GM19351 (cell line): ENCODE data around the gene LRRC55.

Source experiments
- ATAC-seq: cut with Tn5 transposase; IDR thresholded peaks from one replicate; pipeline ENCODE4 v1.9.1; 2021; ENCODE audit warnings: mild to moderate bottlenecking, moderate library complexity; ENCODE audit not compliant: unreplicated experiment

LRRC55 gene

DNA sequence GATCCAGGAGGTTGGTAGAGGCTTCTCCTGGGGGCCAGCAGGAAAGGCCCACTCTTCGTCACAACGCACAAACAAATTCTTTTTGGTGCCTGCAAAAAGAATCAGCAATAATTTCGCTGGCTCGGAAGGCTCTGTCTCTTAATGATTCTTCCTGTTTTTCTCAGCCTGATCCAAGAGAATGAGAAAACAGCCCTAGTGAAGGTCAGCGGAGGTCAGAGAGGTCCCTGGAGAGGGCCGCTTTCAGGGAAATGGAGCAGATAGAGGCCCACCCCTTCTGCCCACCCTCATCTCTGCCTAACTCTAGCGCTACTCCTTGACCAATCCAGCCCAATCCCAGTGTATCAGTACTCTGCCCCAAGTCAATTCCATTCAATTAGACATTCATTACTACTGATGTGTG, 19.2 kb downstream of the LRRC55 start:
- ATAC-seq, result no peak

DNA sequence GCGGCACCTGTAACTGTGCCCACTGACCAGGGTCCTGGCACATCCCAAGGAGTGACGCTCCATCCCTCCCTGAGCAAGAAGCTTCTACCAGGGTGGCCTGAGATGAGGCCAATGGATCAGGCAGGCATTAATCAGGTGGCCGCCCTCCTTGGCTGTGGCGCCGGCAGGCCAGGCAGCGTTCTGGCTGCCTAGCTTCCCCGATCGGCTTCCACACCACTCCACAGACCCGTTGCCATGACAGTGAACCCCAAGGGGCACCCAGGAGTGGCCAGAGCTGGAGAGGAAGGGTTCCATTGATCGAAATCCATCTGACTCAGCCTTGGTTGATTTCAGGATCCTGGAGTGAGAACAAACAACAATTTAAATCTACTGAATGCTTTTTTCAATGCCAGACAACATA, 20.5 kb downstream of the LRRC55 start:
- ATAC-seq, result no peak

DNA sequence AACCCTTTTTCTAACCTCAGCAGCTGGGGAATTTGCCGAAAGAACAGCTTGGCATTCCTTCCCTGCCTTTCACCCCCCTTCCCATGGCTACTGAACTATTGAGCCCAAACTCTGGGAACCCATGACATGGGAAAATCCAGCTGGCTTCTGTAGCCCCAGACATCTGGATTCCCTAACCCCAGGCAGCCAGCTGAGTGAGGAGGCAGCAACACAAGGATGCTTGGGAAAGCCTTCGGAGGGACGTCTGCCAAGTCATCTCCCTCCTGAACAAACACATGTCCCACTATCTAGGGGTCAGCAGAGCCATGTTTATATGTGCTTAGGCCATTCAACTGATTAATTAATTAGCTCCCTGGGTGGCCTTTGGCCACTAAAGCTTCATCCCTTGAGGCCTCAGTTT, 21.6 kb downstream of the LRRC55 start:
- ATAC-seq, result no peak

DNA sequence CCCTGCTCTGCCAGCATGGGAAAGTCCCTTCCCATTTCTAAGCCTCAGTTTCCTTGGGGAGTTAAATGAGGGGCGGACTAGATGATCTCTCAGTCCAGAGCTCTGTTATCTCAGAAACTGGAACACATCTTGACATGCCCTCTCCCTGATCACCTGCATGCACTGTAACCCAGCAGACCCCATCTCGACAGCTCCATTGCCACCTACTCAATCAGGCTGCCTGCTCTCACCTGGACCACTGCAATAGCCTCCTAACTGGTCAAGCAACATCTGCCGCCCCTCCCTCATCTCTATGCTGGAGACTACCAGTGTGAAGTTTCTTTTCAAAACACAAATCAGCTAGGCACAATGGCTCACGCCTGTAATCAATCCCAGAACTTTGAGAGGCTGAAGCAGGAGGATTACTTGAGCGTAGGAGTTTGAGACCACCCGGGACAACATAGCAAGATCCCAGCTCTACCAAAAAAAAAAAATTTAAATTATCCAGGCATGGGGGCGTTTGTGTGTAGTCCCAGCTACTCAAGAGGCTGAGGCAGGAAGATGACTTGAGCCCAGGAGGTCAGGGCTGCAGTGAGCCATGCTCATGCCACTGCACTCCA, 22.2 kb downstream of the LRRC55 start:
- no peak for ATAC-seq

DNA sequence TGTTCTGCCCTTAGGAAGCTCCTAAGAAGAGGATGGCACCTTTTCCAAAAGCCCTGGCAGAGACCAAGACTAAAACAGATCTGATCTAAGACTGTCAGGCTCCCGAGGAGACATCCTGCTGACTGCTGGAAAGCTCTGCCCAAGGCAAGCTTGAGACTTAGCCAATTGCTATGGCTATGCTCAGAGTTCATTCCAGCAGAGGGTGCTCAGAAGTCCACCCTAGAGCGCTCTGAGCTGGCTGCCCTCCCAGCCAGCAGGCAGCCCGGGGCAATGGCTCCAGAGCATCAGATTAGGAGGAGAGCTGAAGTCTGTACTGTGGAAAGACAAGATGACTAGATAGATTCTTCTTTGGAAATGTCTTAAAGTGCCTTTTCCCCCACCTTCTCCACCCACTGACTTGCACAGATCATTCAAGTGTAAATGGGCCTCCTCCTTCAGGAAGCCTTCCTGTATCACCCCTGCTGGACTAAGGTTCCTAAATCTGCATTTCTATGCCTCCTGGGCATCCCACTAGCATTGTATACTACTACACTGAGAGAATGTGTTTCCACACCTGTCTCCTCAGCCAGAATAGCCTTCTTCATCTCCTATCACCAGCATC, 23.4 kb downstream of the LRRC55 start:
- no peak for ATAC-seq

DNA sequence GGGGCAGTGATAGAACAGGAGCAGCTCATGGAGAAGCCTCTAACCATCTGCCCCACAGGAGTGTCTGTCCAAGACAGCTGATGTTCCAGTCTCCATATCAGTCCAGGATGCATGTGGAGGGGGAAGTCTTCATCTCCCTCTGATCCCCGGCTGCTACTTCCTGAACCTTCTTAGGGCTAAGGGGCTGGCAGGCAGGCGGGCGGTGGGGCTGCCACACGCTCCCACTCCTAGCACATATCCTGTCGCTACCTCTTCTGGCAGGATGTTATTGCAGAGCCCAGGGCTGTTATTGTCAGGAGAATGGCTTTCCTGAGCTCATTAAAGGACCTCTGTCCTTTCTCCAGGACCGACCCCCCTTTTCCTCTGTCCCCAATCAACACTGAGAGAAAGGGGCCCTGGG, 25.4 kb downstream of the LRRC55 start:
- no peak for ATAC-seq

DNA sequence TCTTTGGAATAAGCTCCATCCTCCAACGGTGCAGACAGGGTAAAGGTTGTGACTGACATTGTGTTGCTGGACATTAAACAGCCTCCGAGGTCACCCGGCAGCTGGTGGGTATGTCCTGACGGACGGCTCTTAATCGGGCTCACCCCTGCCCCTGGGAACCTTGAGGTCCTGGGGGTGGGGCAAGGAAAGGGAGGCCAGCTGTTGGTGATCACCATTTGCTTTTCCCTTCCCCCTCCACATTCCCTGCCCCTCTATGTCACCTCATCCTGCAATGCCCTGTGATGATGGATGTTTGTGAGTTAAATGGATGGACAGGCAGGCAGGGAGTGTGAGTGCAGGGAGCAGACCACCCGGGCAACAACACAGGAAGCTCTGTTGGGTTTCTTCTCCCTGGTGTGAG, 29.0 kb downstream of the LRRC55 start:
- no peak for ATAC-seq

DNA sequence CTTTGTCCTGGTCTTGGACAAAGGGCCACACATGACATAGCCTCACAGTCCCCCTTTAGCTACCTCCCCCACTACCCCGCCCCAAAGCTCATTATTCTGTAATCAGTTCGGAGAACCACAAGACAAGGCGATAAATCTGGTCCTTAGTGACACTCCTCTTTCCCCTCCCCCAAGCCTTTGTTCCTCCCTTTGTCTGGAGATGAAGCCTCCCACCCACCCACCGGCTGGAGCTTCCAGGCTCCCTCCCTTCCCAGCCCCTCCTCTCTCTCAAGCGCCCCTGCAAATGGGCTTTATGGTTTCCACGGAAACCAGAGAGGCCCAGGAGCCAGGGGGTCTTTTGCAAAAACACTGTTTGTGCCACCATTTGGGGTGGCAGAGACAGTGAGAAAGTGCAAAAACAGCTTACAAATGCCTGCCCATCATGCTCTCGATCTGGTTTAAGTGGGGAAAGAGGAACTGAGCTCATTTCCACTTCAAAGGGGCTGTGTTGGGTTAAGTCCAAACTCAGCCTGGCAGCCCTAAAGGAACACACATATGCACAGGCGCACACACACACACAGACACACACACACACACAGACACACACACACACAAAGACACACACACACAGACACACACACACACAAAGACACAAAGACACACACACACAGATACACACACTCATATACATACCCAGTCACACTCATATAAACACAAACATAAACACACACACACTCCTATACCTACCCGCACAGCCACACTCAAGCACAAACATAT, 31.8 kb downstream of the LRRC55 start:
- peak; percentile 63 for ATAC-seq

DNA sequence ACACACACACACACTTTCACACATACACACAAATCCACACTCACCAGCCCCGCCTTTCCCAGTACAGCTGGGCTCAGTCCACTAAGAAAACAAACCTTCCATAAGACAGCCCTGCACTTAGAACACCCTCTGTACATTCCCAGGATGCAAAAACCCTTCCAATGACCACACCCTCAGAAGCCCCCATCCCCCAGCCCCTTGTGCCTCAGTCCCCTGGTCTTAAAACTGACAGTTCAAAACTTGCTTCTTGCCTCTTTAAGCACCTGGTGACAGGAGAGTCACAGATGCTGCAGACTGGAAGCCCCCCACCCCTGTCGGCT, 32.3 kb downstream of the LRRC55 start:
- no peak for ATAC-seq

DNA sequence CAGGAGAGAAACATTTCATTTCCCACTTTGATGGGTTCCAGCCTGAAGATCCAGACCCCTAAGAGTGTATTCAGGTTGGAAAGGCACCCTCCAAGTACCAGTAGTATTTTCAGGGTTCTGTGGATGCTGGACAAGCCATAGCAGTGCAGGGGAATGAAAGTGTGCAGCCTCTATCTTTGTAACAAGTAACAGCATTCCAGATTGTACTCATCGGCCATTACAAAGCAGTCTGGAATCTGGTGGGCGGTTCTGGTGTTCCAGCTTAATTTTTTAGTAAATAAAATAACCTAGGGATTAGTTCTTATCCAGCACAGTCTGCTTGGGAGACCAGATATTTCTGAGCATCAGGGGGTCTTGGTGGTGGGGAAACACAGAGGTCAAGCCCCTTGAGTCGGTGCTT, 32.7 kb downstream of the LRRC55 start:
- no peak for ATAC-seq

DNA sequence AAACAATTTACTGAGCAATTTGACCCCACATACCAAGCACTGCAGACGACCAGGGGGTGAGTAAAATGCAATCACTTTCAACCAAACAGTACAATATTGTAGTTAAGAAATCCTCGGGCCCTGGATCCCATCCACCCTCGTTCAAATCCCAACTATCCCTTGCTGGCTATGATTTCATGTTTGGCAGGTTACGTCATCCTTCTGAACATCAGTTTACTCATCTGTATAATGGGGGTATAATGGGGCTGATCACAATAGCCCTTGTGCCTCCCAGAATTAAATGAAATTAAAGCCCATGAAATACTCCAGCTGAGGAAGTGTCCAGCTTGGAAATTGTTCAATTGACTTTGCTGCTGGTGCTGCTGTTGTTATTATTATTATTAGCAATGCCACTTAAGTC, 34.7 kb downstream of the LRRC55 start:
- no peak for ATAC-seq

DNA sequence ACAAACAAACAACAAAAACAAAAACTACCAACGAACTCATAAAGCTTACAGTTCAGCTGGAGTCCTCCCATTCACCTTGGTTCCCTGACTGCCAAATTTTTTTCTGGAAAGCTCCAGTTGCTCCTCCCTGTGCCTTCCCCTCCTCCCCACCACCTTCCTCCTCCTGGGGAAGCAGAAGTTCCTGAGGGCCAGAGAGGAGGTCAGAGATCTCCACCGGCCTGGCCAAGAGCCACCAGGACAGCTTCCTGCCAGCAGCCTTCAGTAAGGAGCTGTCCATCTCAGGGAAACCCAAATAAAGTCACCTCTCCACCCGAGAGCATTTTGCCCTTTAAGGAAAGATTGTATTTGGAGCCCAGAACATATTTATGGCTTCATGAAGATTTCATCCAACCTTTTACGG, 35.3 kb downstream of the LRRC55 start:
- ATAC-seq, result no peak

DNA sequence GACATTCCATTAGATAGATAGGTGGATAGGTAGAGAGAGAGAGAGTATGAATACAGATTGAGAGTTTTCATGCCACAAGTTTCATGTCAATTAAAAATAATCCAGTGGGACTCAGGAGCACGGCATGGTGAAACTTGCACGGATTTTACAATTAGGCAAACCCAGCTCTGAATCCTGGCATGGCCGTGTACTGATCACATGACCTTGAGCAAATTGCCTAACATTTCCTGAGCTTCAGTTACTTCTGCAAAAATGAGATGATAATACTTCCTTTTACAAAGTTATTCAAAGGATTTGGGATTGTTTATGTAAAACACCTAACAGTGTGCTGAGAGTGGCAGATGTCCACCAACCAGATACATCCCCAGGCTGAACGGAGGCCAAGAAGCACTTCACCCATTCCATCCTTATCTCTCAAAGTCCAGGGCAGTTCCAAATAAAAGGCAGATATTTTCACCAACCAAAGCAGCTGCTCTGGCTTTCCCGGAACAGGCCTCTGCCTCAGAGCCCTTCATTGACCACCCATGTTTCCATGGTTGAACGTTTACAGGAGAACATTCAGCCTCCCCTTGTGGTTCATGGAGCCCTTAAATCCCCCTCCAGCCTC, 37.4 kb downstream of the LRRC55 start:
- ATAC-seq, result no peak

DNA sequence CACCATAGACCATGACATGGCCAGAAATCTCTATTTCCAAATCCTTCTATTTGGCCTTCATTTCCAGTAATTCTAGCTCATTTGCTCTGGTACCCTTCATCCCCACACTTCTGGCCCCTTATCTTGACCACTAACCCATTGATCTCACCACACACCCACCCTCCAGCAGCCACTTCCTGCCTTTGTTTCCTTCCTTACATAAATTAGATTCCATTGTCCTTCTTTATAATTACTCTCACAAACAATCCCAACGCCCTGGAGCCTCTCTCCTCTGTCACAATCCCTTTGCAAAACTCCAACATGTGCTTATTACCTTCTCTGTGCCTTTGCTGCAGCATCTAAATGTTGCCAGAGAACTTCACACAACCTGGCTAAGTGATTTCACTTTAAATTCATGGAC, 40.5 kb downstream of the LRRC55 start:
- no peak for ATAC-seq

DNA sequence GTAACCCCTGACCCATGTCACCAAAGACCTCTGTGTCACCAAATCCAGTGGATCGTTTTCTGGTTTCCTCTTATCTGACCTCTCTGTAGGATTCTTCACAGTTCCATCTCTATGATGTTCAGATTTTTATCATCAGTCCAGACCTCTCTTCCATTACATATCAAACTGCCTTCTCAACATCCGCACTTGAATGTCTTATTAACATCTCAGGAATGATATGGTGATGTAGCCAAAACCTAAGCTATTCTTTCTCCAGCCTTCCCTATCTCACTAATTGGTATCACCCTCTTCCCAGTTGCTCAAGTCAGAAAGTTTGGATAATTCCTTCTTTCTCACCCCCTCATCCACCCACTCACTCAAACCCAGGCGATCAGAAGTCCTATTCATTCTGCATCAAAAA, 41.8 kb downstream of the LRRC55 start:
- no peak for ATAC-seq

DNA sequence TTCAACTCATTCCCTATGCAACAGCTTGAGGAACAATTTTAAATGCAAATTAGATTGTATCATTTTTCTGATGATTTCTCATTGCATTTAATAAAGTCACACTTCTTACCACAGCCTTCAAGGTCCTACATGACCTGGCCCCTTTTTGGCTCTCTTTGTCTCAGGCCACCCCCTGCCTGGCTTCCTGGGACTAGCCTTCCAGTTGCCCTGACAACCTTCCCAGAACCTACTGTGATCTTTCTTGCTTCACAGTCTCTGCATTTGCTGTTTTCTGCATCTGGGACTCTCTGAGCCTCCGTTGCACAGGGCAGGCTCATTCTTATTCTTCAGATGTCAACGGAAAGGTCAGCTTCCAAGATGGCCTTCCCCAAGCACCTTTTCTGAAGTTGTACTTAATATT, 42.4 kb downstream of the LRRC55 start:
- ATAC-seq, result no peak

DNA sequence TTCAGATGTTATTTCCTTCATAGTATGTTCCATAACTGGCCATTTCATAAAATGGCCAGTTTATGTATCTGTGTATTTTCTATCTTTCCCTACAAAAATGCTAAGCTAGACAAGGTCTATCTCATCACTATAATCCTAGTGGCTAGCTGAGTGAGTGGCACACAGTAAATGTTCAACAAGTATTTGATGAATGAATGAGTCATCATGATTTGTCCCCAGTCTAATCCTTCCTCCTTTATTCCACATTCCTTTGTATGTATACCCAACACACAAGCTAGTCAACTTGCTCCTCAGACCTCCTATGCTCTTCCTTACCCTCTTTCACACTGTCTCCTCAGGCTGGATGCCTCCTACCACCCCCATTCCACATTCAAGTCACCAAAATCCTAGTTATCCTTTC, 42.8 kb downstream of the LRRC55 start:
- no peak for ATAC-seq

DNA sequence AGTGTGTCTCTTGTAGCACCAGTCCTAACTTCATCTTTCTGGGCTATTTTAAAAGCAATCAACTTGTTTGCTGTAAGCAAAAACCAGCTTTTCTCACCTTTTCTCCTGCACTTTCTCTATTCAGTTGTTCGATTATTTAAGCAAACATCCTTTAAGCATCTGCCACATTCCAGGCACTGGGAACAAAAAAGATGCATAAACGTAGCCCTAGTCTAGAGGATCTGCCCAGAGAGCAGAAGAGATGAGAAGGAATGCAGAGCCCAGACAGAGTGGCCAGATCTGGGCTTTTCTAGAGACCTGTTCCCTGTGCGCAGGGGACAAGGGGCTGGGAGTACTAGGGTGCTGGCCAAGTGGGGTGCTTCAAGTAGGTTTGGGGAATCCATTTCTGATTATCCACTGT, 46.8 kb downstream of the LRRC55 start:
- ATAC-seq, result no peak

DNA sequence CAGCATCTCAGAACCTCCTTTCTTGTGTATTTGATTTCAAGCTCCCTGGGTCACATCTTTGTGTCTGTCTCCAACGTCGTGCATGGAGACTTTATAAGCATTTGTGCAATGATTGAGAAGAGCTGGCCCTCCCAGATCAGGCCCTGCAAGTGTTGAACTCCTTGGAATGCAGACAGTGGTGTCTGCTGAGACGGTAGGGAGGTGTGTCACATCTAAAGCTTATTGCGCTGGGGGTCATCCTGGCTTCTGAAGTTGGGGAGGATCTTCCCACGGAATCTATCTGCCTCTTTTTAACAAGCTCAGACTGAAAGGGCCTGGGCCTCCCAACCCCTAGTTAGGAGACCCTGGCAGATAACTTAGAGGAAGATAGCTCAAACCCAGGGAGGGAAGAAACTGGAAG, 48.6 kb downstream of the LRRC55 start:
- no peak for ATAC-seq

DNA sequence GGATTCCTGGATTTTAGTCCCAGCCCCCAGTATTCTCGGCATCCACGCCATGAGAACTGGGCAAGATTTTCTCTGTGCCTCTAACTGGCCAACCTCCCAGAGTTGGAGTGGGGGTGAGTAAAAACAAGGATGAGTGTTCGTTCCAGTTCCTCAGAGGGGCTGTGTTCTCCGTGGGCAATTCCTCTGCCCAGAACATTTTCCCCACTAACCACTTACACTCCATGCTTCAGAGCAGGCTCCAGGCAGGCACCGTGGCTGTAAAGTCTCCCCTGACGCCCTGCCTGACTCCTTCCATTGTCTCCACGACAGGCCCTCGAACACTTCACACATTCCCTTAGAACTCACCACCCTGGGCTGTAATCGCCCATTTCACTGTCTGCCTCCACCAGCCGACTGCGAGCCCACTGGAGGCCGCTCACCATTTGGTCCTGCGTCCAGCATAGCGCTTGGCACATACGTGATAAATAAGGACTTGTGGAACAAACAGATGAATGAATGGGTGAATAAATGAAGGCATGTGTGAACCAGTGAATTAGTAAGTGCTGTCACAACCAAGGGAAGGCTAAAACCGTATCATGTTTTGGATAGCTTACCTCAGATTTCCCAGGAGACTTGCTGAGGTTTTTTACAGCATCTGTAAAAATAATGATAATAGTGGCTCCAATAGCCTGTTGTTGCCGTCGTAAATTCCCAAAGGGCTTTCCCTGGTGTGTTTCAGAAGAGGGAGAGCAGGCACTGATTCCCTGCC, 49.2 kb downstream of the LRRC55 start:
- no peak for ATAC-seq

DNA sequence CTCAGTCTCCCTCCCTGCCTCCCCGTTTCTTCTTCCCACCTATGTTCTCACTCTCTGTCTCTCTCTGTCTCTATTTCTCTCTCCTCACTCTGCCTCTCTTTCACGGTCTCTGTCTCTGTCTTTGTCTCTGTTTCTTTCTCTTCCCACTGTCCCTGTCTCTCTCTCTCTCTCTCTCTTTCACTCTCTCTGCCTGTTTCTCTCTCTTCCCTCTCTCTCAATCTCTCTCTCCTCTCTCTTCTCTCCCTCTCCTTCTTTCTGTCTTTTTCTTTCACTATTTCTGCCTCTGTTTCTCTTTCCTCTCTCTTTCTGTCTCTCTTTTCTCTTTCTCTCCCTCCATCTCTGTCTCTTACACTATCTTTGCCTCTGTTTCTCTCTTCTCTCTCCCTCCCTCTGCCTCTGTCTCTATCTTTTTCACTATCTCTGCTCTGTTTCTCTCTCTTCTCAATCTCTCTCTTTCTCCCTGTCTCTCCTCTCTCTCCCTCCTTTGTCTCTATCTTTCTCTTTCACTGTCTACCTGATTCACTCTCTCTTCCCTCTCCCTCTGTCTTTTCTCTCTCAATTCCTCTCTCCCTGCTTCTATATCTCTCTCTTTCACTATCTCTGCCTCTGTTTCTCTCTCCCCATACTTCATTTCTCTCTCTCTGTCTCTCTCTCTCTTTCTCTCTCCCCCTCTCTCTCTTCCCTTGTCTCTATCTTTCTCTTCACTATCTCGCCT, 49.9 kb downstream of the LRRC55 start:
- no peak for ATAC-seq
